ENCODE measurements around the gene NME2. TPM values are rescaled to one million over a fixed set of nuclear protein-coding genes. Genes with fewer than 3 reads are reported as not detected.

Gene NME2
- total RNA-seq (ENCODE audit: unreplicated experiment), result 245 TPM
- long read RNA-seq, transcript NME2-202 (4 exons, 866 nt), result minor isoform, 10 of 257 reads
- long read RNA-seq, transcript NME2-205 (5 exons, 826 nt), result major isoform, 229 of 257 reads
- long read RNA-seq, transcript NME2-204 (5 exons, 749 nt), result minor isoform, 6 of 257 reads
- long read RNA-seq, transcript NME2-201 (4 exons, 568 nt), result minor isoform, 6 of 257 reads
- long read RNA-seq, partial matches to known transcripts, result 1 of 257 reads
- long read RNA-seq, other reads (novel, unspliced or antisense), result 2 of 257 reads

- TF ChIP-seq CTCF (IDR thresholded peaks at IDR 0.05; ENCODE audit: partially characterized antibody, unreplicated experiment), result no peak
- peaks cover 16% of the 10 kb centered on the region for H3K9me3 Mint-ChIP-seq (ENCODE audit: unreplicated experiment)
- H3K36me3 Mint-ChIP-seq (ENCODE audit: unreplicated experiment), result no peaks in the 10 kb centered on the region
- peak within 1 kb of the TSS; percentile 98 for H3K4me3 Mint-ChIP-seq (ENCODE audit: unreplicated experiment)
- peak within 1 kb of the TSS; percentile 99 for H3K27ac Mint-ChIP-seq (ENCODE audit: unreplicated experiment)
- peak; percentile 94 for DNase-seq
- peaks cover 9% of the 10 kb centered on the region for H3K27me3 Mint-ChIP-seq (ENCODE audit: unreplicated experiment)
- peaks cover 16% of the 10 kb centered on the region for H3K4me1 Mint-ChIP-seq (ENCODE audit: low read depth, unreplicated experiment)
Measured at GRCh38 chr17:51166198-51166986, at the start of gene NME2. Gene NME2, plus strand, starts transcription at chr17:51166411. Its CDS starts 420 bp downstream, at chr17:51166831.

GRCh38 chr17:51118330-51119195 is 47.6 kb upstream of the NME2 start:
- no peak for TF ChIP-seq CTCF (IDR thresholded peaks at IDR 0.05; ENCODE audit: partially characterized antibody, unreplicated experiment)
- H3K4me1 Mint-ChIP-seq (ENCODE audit: low read depth, unreplicated experiment), result peaks cover 19% of the 10 kb centered on the region
- H3K4me3 Mint-ChIP-seq (ENCODE audit: unreplicated experiment), result peak overlapping the region; percentile 95
- peaks cover 13% of the 10 kb centered on the region for H3K9me3 Mint-ChIP-seq (ENCODE audit: unreplicated experiment)
- DNase-seq, result no peak
- peaks cover 11% of the 10 kb centered on the region for H3K27me3 Mint-ChIP-seq (ENCODE audit: unreplicated experiment)
- no peaks in the 10 kb centered on the region for H3K36me3 Mint-ChIP-seq (ENCODE audit: unreplicated experiment)
- no peak overlapping the region for H3K27ac Mint-ChIP-seq (ENCODE audit: unreplicated experiment)

- H3K4me3 Mint-ChIP-seq (ENCODE audit: unreplicated experiment), result peak overlapping the region; percentile 98
- peaks cover 11% of the 10 kb centered on the region for H3K27me3 Mint-ChIP-seq (ENCODE audit: unreplicated experiment)
- H3K4me1 Mint-ChIP-seq (ENCODE audit: low read depth, unreplicated experiment), result peaks cover 19% of the 10 kb centered on the region
- H3K27ac Mint-ChIP-seq (ENCODE audit: unreplicated experiment), result peak overlapping the region; percentile 95
- H3K9me3 Mint-ChIP-seq (ENCODE audit: unreplicated experiment), result peaks cover 13% of the 10 kb centered on the region
- peak; percentile 62 for DNase-seq
- no peaks in the 10 kb centered on the region for H3K36me3 Mint-ChIP-seq (ENCODE audit: unreplicated experiment)
- no peak for TF ChIP-seq CTCF (IDR thresholded peaks at IDR 0.05; ENCODE audit: partially characterized antibody, unreplicated experiment)
Measured at GRCh38 chr17:51119415-51120356, 46.5 kb upstream of the NME2 start.

GRCh38 chr17:51120357-51120738 is 45.9 kb upstream of the NME2 start:
- Mint-ChIP-seq H3K9me3 (ENCODE audit: unreplicated experiment) (peaks cover 13% of the 10 kb centered on the region), H3K4me3 (ENCODE audit: unreplicated experiment) (peak overlapping the region; percentile 98), H3K4me1 (ENCODE audit: low read depth, unreplicated experiment) (peaks cover 19% of the 10 kb centered on the region), H3K36me3 (ENCODE audit: unreplicated experiment) (no peaks in the 10 kb centered on the region), H3K27ac (ENCODE audit: unreplicated experiment) (peak overlapping the region; percentile 95), H3K27me3 (ENCODE audit: unreplicated experiment) (peaks cover 11% of the 10 kb centered on the region)
- DNase-seq, result no peak
- TF ChIP-seq CTCF (IDR thresholded peaks at IDR 0.05; ENCODE audit: partially characterized antibody, unreplicated experiment), result no peak
